ELF-1 (cell line): ENCODE results near the gene ZFP30.
"Not testable (repeated sequence)": the region's sequence is repeated elsewhere in the genome, so short reads cannot be mapped to it uniquely, and the experiment has no call there.

Source experiments
- DNase-seq: peaks from one replicate; pipeline ENCODE4 v3.0.0-alpha.2; 2016; ENCODE audit warnings: low read depth, low spot score

Gene ZFP30

GRCh38 chr19:37655301-37655688, at the start of gene ZFP30:
ZFP30 (minus strand) TSS chr19:37655465; CDS start chr19:37647822, 7,643 bp downstream.
- DNase-seq, result peak; percentile 87

- no peak for DNase-seq
Observed at GRCh38 chr19:37699057-37699456, 43.8 kb upstream of the ZFP30 start.

DNA sequence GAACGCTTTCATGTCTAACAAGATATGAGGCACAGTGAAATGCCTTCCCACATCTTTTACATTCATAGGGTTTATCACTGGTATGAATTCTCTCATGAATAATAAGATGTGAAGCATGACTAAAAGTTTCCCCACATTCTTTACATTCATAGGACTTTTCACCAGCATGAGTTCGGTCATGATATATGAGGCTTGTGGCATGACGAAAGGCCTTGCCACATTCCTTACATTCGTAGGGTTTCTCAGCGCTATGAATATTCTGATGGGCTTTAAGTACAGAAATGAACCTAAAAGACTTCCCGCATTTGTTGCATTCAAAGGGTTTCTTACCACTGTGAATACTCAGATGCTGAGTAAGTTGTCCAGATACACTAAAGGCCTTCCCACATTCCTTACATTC, 43.0 kb upstream of the ZFP30 start:
- no peak for DNase-seq

DNA sequence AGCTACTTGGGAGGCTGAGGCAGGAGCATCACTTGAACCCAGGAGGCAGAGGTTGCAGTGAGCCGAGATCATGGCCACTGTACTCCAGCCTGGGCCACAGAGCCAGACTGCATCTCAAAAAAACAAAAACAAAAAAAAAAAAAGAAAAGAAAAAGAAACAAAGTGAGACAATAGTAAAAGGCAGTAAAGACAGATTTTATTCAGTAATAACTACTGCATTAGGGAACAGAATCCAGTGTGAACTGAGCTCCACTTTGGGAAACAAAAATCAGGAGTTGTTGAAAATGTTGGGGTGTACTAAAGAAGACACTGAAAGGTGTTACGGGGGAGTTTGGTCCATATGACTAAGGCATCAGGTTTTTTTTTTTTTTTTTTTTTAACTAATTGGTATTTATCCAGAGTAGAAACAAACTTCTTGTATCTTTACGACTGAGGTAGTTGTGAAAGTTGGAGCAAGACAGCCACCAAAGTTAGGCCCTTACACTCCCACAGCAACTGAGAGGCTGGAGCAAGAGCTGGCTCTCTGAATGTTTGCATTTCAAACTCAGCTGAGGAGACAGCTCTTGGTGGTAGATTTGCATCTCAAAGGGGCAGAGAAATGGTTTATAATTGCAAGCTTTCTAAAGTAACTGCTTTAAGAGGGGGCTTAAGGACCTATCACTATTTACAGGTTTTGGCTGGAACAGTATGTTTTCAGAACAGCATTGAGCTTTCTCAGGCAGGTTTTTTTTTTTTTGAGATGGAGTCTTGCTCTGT, 40.1 kb upstream of the ZFP30 start:
- DNase-seq, result peak; percentile 47

- no peak for DNase-seq
Observed at GRCh38 chr19:37692956-37693620, 37.8 kb upstream of the ZFP30 start.

GRCh38 chr19:37691881-37692504, 36.7 kb upstream of the ZFP30 start:
- DNase-seq, result peak; percentile 88

- no peak for DNase-seq
Observed at GRCh38 chr19:37683520-37683919, 28.3 kb upstream of the ZFP30 start.

DNA sequence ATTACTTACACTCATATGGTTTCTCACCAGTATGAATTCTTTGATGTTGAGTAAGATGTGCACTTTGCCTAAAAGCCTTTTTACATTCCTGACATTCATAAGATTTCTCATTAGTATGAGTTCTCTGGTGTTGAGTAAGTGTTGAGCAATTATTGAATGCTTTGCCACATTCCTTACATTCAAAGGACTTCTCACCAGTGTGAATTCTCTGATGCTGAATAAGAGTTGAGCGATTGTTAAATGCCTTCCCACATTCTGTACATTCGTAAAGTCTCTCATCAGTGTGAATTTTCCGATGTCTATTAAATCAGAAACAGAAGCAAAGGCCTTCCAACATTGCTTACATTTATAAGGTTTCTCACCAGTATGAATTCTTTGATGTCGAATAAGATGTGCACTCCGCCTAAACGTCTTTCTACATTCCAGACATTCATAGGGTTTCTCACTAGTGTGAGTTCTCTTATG, 14.2 kb upstream of the ZFP30 start:
- DNase-seq, result no peak

- not testable (repeated sequence) for DNase-seq
Observed at GRCh38 chr19:37657157-37657556, 1.9 kb upstream of the ZFP30 start.

DNA sequence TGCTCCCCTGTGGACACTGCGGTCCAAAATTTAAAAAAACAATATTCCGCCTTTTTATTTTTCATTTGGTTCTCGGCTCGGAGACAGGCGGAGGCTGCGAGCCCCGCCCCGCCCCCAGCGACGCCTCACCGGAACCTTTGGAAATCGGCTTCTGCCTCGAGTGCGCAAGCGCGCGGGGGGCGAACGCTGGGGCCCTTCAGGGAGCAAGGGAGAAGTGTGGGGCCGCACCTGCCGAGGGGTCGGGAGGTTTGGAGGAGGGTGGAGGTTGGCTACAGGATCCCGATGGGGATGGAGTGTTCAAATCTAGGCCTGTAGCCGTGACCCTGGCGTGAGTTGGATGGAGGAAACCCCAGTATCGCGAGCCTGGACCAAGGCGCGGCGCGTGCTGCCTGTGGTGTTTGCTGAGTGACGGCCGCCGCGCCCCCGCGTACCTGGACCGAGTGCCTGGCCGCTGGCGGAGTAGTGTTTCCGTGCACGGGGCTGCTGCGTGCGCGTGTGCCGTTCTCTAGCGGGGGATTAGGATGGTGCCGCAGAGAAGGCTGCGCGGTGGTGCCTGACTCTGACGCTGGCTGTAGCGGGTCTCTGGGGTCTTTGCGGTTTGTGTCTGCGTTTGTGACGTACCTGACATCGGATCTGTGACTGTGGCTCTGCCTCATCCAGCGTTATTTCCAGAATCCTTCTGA, 565 bp upstream of the ZFP30 start:
- peak; percentile 92 for DNase-seq

- peak; percentile 60 for DNase-seq
Observed at GRCh38 chr19:37654629-37655300, 500 bp downstream of the ZFP30 start.

- DNase-seq, result no peak
Observed at GRCh38 chr19:37654118-37654517, 1.1 kb downstream of the ZFP30 start.

DNA sequence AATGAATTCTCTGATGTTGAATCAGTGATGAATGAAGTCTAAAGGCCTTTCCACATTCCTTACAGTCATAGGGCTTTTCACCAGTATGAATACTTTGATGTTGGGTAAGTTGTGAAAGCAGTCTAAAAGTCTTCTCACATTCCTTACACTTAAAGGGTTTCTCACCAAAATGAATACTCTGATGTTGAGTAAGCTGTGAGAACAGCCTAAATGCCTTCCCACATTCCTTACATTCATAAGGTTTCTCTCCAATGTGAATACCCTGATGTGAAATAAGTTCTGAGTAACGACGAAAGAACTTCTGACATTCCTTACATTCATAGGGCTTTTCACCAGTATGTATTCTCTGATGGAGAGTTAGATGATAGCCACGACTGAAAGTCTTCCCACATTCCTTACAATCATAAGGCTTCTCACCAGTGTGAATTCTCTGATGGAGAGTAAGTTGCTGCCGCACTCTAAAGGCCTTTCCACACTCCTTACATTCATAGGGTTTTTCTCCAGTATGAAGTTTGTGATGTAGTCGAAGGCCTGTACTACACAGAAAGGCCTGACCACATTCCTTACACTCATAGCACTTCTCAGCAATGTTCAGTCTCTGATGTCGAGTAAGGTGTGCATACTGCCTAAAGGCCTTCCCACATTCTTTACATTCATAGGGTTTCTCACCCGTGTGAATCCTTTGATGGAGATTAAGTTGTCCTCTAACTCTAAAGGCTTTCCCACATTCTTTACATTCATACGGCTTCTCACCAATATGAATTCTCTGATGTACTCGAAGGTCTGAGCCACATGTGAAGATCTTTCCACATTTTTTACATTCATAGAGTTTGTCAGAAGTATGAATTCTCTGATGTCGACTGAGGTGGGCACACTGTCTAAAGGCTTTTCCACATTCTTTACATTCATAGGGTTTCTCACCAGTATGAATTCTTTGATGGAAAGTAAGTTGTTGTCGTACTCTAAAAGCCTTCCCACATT, 19.9 kb downstream of the ZFP30 start:
- no peak for DNase-seq

DNA sequence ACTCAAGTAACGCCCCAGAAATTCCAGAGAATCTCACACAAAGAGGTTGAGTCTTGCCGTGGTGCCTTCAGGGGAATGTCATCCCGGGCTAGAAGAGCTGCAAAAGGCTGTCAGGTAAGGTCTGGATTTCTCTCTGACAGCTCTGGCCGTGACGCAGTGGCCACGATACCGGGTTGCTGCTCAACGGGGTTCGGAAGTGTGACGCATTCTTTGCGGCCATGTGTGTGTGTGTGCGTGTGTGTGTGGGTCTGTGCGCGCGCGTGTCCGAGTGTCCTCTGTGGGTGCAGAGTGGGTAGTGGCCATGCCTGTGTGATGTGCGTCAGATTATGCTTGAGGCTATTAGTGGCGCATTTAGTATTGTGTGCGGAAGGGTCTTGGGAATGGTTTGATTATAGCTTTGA, 60.3 kb downstream of the ZFP30 start:
- no peak for DNase-seq

GRCh38 chr19:37594304-37594981, 60.8 kb downstream of the ZFP30 start, which contains the start of the genes ZNF540 and ZNF571:
ZNF540 (plus strand) TSS chr19:37594876; CDS start chr19:37598448, 3,572 bp downstream.
ZNF571 (minus strand) TSS chr19:37594792; CDS start chr19:37586676, 8,116 bp downstream.
- peak; percentile 97 for DNase-seq

DNA sequence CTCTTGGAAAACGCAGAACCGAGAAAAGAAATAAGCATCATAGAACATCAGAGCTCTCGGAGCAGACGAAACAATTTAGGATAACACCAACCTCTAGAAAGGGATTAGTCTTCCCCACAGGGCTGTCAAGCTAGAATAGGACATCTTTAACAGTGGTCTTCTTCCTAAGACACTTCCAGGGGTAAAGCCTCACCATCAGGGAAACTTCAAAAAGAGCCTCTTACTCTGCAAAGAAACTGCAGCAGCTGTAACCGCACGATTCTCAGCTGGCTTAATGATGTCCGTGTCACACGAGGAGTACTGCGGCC, 61.3 kb downstream of the ZFP30 start:
- no peak for DNase-seq

DNA sequence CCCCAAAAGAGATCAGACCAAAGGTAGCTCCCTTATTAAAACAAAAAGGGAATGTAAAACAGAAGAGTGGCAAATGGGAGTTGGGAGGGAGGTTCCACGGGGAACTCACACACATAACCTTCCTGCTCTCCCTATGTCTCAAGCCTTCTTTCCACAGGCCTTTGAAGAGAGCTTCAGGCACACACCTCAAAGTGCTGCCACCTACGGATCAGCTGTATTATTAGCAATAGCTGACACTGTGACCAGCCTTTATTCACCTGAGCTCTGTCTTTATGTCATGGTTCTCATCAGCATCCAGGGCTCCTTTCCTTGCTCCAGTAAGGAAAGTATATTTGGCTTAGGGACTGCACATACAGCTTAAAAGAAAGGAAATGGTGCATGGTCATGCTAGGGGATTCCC, 71.9 kb downstream of the ZFP30 start:
- DNase-seq, result no peak

DNA sequence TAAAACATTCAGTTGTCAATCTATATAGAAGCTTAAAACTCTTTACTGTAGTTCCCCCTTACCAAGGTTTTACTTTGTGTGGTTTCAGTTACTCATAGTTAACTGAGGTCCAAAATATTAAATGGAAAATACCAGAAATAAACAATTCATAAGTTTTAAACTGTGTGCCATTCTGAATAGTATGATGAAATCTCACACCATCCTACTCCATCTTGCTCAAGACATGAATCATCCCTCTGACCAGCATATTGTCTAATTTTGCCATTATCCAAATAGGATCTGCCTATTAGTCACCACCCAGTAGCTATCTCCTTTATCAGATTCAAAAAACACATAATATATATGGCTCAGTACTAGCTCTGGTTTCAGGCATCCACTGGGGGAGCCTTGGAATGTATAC, 83.1 kb downstream of the ZFP30 start:
- no peak for DNase-seq

DNA sequence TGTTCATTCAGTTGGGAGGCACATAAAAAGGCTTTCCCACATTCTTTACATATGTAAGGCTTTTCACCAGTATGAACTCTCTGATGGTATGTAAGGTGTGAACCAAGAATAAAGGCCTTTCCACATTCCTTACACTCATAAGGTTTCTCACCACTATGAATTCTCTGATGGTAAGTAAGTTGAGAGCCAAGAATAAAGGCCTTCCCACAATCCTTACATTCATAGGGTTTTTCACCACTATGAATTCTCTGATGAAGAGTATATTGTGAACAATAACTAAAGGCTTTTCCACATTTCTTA, 89.9 kb downstream of the ZFP30 start:
- no peak for DNase-seq
